GM03348 (cell line): ENCODE results near the gene PIH1D2.
"Not testable (repeated sequence)": the region's sequence is repeated elsewhere in the genome, so short reads cannot be mapped to it uniquely, and the experiment has no call there.

Experiments used
- DNase-seq: peaks from one replicate; pipeline ENCODE4 v3.0.0; 2012; ENCODE audit warnings: low spot score

PIH1D2 gene

GRCh38 chr11:112051768-112052167, 22.0 kb downstream of the PIH1D2 start:
- DNase-seq: no peak

GRCh38 chr11:112050721-112051120, 23.1 kb downstream of the PIH1D2 start:
- no peak for DNase-seq

- DNase-seq: no peak
Observed at GRCh38 chr11:112049777-112050176, 24.0 kb downstream of the PIH1D2 start.

GRCh38 chr11:112048256-112048655, 25.6 kb downstream of the PIH1D2 start:
- DNase-seq: not testable (repeated sequence)

- not testable (repeated sequence) for DNase-seq
Observed at GRCh38 chr11:112046647-112047046, 27.2 kb downstream of the PIH1D2 start.

GRCh38 chr11:112044961-112045360, 28.9 kb downstream of the PIH1D2 start:
- no peak for DNase-seq

- no peak for DNase-seq
Observed at GRCh38 chr11:112042961-112043304, 30.9 kb downstream of the PIH1D2 start.

- peak; percentile 50 for DNase-seq
Observed at GRCh38 chr11:112042161-112042960, 31.5 kb downstream of the PIH1D2 start.

GRCh38 chr11:112037527-112037926, 36.3 kb downstream of the PIH1D2 start:
- no peak for DNase-seq

- no peak for DNase-seq
Observed at GRCh38 chr11:112033902-112034301, 39.9 kb downstream of the PIH1D2 start.

- no peak for DNase-seq
Observed at GRCh38 chr11:112029460-112029859, 44.4 kb downstream of the PIH1D2 start.

- DNase-seq: not testable (repeated sequence)
Observed at GRCh38 chr11:112026784-112027410, 46.9 kb downstream of the PIH1D2 start.

GRCh38 chr11:112025707-112026106, 48.1 kb downstream of the PIH1D2 start:
- peak; percentile 44 for DNase-seq

- DNase-seq: peak; percentile 92
Observed at GRCh38 chr11:112024773-112025678, 48.8 kb downstream of the PIH1D2 start, which contains the start of gene DLAT. TSS of gene DLAT (plus strand) at chr11:112025408. CDS start at chr11:112025473, 65 bp downstream.

- DNase-seq: no peak
Observed at GRCh38 chr11:112024178-112024772, 49.5 kb downstream of the PIH1D2 start.

- no peak for DNase-seq
Observed at GRCh38 chr11:112023104-112023503, 50.7 kb downstream of the PIH1D2 start.

GRCh38 chr11:112019066-112019465, 54.8 kb downstream of the PIH1D2 start:
- DNase-seq: no peak
